GM23338 (cell line): ENCODE data around the gene OR14I1. TPM values are rescaled to one million over a fixed set of nuclear protein-coding genes. Genes with fewer than 3 reads are reported as not detected.

ENCODE experiments used
- ATAC-seq: fragments of 200-7000 bp; cut with Tn5 transposase; 3 replicates; pipeline ENCODE4 v1.9.1; 2020
- DNase-seq: peaks from one replicate; pipeline ENCODE4 v3.0.0-alpha.2; 2015; ENCODE audit warnings: low spot score
- H2AFZ ChIP-seq: fragments of 200-600 bp; sonication (generic); 2 replicates; pipeline ENCODE4 v1.8.0; 2016; ENCODE audit warnings: antibody characterized with exemption, mild to moderate bottlenecking, moderate library complexity
- H3F3A ChIP-seq: fragments of 200-600 bp; sonication (generic); replicated peaks from 2 replicates; pipeline ENCODE4 v1.8.0; 2017; ENCODE audit warnings: antibody characterized with exemption, mixed run types, low read depth
- H3K27ac ChIP-seq: fragments of 200-600 bp; sonication (generic); 2 replicates; pipeline ENCODE4 v1.6.1; 2016; ENCODE audit warnings: low read depth
- H3K27me3 ChIP-seq: fragments of 200-600 bp; sonication (generic); 2 replicates; pipeline ENCODE4 v1.8.0; 2016; ENCODE audit warnings: mild to moderate bottlenecking, mixed run types, moderate library complexity; ENCODE audit not compliant: insufficient read depth
- H3K36me3 ChIP-seq: fragments of 200-600 bp; sonication (generic); 2 replicates; pipeline ENCODE4 v1.8.0; 2016; ENCODE audit warnings: mild to moderate bottlenecking; ENCODE audit not compliant: insufficient read depth
- H3K4me1 ChIP-seq: fragments of 200-600 bp; sonication (generic); 2 replicates; pipeline ENCODE4 v1.8.0; 2016; ENCODE audit warnings: mild to moderate bottlenecking, moderate library complexity; ENCODE audit not compliant: insufficient read depth
- H3K4me2 ChIP-seq: fragments of 200-600 bp; sonication (generic); 2 replicates; pipeline ENCODE4 v1.7.1; 2017; ENCODE audit warnings: mixed run types
- H3K4me3 ChIP-seq: fragments of 200-600 bp; sonication (generic); 2 replicates; pipeline ENCODE4 v1.6.1; 2016; ENCODE audit warnings: mixed run types
- H3K79me2 ChIP-seq: fragments of 200-600 bp; sonication (generic); replicated peaks from 2 replicates; pipeline ENCODE4 v1.8.0; 2017; ENCODE audit warnings: mild to moderate bottlenecking; ENCODE audit not compliant: insufficient read depth
- H3K9me2 ChIP-seq: fragments of 200-600 bp; sonication (generic); 2 replicates; pipeline ENCODE4 v1.8.0; 2017; ENCODE audit not compliant: insufficient read depth
- H4K20me1 ChIP-seq: fragments of 200-600 bp; sonication (generic); replicated peaks from 2 replicates; pipeline ENCODE4 v1.8.0; 2017; ENCODE audit warnings: mild to moderate bottlenecking; ENCODE audit not compliant: insufficient read depth
- H3K27ac Mint-ChIP-seq: 2 replicates; pipeline ENCODE4 v1.8.0; 2020; ENCODE audit warnings: inconsistent platforms, mild to moderate bottlenecking, moderate library complexity, mixed read lengths
- H3K27me3 Mint-ChIP-seq: 3 replicates; pipeline ENCODE4 v1.8.0; 2022; ENCODE audit warnings: low read depth, mild to moderate bottlenecking, moderate library complexity, mixed read lengths, inconsistent platforms; ENCODE audit not compliant: insufficient read depth, poor library complexity
- H3K36me3 Mint-ChIP-seq: 3 replicates; pipeline ENCODE4 v1.8.0; 2021; ENCODE audit warnings: low read depth, mild to moderate bottlenecking, inconsistent platforms, moderate library complexity, mixed read lengths
- H3K4me1 Mint-ChIP-seq: 3 replicates; pipeline ENCODE4 v1.8.0; 2020; ENCODE audit warnings: mild to moderate bottlenecking, inconsistent platforms, mixed read lengths
- H3K4me3 Mint-ChIP-seq: 3 replicates; pipeline ENCODE4 v1.8.0; 2021; ENCODE audit warnings: moderate library complexity, mild to moderate bottlenecking, inconsistent platforms, mixed read lengths
- H3K9me3 Mint-ChIP-seq: 3 replicates; pipeline ENCODE4 v1.8.0; 2020; ENCODE audit warnings: moderate library complexity, mild to moderate bottlenecking, inconsistent platforms, mixed read lengths
- CREB1 ChIP-seq: fragments of 250-450 bp; sonication (Bioruptor Pico); IDR thresholded peaks from 2 replicates; pipeline ENCODE4 v1.5.0; 2020; ENCODE audit warnings: low read depth, mild to moderate bottlenecking, moderate library complexity
- ETS1 ChIP-seq: IDR thresholded peaks from 2 replicates; pipeline ENCODE4 v1.6.1; 2016; ENCODE audit warnings: antibody characterized with exemption
- EZH2phosphoT487 ChIP-seq: fragments of 200-600 bp; sonication (generic); IDR thresholded peaks from one replicate; pipeline ENCODE4 v1.8.1; 2018; ENCODE audit warnings: antibody characterized with exemption; ENCODE audit not compliant: unreplicated experiment
- JUNB ChIP-seq: IDR thresholded peaks from one replicate; pipeline ENCODE4 v1.6.1; 2016; ENCODE audit warnings: antibody characterized with exemption; ENCODE audit not compliant: unreplicated experiment
- POLR2AphosphoS5 ChIP-seq: IDR thresholded peaks from 2 replicates; pipeline ENCODE4 v1.6.1; 2016; ENCODE audit warnings: antibody characterized with exemption, low read depth
- STAT1 ChIP-seq: IDR thresholded peaks from one replicate; pipeline ENCODE4 v1.6.1; 2016; ENCODE audit warnings: antibody characterized with exemption; ENCODE audit not compliant: unreplicated experiment
- ZNF114 ChIP-seq: fragments of 250-450 bp; sonication (Bioruptor Pico); IDR thresholded peaks from 2 replicates; pipeline ENCODE4 v1.5.0; 2020; ENCODE audit warnings: mild to moderate bottlenecking, moderate library complexity
- ZNF331 ChIP-seq: fragments of 250-450 bp; sonication (Bioruptor Pico); IDR thresholded peaks from 2 replicates; pipeline ENCODE4 v1.5.0; 2020; ENCODE audit warnings: low read depth, mild to moderate bottlenecking, moderate library complexity
- ZNF462 ChIP-seq: fragments of 250-450 bp; sonication (Bioruptor Pico); IDR thresholded peaks from 2 replicates; pipeline ENCODE4 v1.5.0; 2020; ENCODE audit warnings: mild to moderate bottlenecking, moderate library complexity
- polyA plus RNA-seq: library from polyadenylated mRNA; unstranded; fragments of >200 nt; fragmentation: Nextera tagmentation; extraction: Ambion mirVana; gene quantifications from 2 replicates; pipeline ENCODE4 v1.2.1, GENCODE V29; 2016
- total RNA-seq: library from RNA; depleted of rRNA; stranded (reverse); fragments of >200 nt; shearing (Covaris generic); gene quantifications from 2 replicates; pipeline ENCODE4 v1.2.3, GENCODE V29; 2014

OR14I1 gene
- total and polyA plus RNA-seq, 2 experiments from 2014 or later = not detected

GRCh38 chr1:248704606-248705005 is 2.0 kb upstream of the OR14I1 start (continued):
- TF ChIP-seq ZNF462 (CRISPR knock-in tag) (no peak), POLR2AphosphoS5 (no peak)

GRCh38 chr1:248703674-248704073 is 1.1 kb upstream of the OR14I1 start:
- Histone ChIP-seq H3K79me2 (no peaks in the 10 kb centered on the region), H3K4me2 (no peak overlapping the region), H3K9me2 (no peaks in the 10 kb centered on the region), H3K4me1 (no peaks in the 10 kb centered on the region), H3K36me3 (peaks cover 7% of the 10 kb centered on the region), H3K4me3 (no peak overlapping the region), H3F3A (no peaks in the 10 kb centered on the region), H3K27me3 (no peaks in the 10 kb centered on the region), H2AFZ (no peak overlapping the region), H3K27ac (no peak overlapping the region), H4K20me1 (no peaks in the 10 kb centered on the region)
- H3K4me1 Mint-ChIP-seq = no peaks in the 10 kb centered on the region
- DNase-seq (no peak), ATAC-seq (no peak)
- no peak overlapping the region for H3K4me3 Mint-ChIP-seq
- peaks cover 24% of the 10 kb centered on the region for H3K36me3 Mint-ChIP-seq
- peaks cover 2% of the 10 kb centered on the region for H3K27me3 Mint-ChIP-seq
- H3K27ac Mint-ChIP-seq = no peak overlapping the region
- peaks cover 20% of the 10 kb centered on the region for H3K9me3 Mint-ChIP-seq
- TF ChIP-seq ZNF462 (CRISPR knock-in tag) (no peak), POLR2AphosphoS5 (no peak), ZNF331 (no peak), EZH2phosphoT487 (no peak), JUNB (no peak), CREB1 (CRISPR knock-in tag) (no peak), ZNF114 (CRISPR knock-in tag) (no peak), STAT1 (no peak), ETS1 (no peak)
